NCI-H1930 (cell line): ENCODE data around the gene ZNF677.
"Not testable (repeated sequence)": the region's sequence is repeated elsewhere in the genome, so short reads cannot be mapped to it uniquely, and the experiment has no call there.

Experiments used
- DNase-seq, 2 experiments: peaks; one replicate each; lab custom pipeline; 2025; lab: John Stamatoyannopoulos, UW

The ZNF677 gene

GRCh38 chr19:53254411-53255341 lies at the start of gene ZNF677:
TSS of gene ZNF677 (minus strand) at chr19:53254873. CDS start at chr19:53251550, 3,323 bp downstream.
- DNase-seq: no peak

GRCh38 chr19:53301341-53301740 lies 46.7 kb upstream of the ZNF677 start:
- DNase-seq: not testable (repeated sequence)

- DNase-seq: no peak
Measured at GRCh38 chr19:53294786-53295441, 40.2 kb upstream of the ZNF677 start.

- DNase-seq: no peak
Measured at GRCh38 chr19:53290758-53291549, 36.3 kb upstream of the ZNF677 start.

- DNase-seq: no peak
Measured at GRCh38 chr19:53285087-53285486, 30.4 kb upstream of the ZNF677 start.

GRCh38 chr19:53281947-53282346 lies 27.3 kb upstream of the ZNF677 start:
- not testable (repeated sequence) for DNase-seq

GRCh38 chr19:53275480-53275879 lies 20.8 kb upstream of the ZNF677 start:
- no peak for DNase-seq

- no peak for DNase-seq
Measured at GRCh38 chr19:53272044-53272443, 17.4 kb upstream of the ZNF677 start.

GRCh38 chr19:53269861-53270260 lies 15.2 kb upstream of the ZNF677 start:
- not testable (repeated sequence) for DNase-seq

- DNase-seq: not testable (repeated sequence)
Measured at GRCh38 chr19:53267623-53268022, 12.9 kb upstream of the ZNF677 start, which contains the start of gene VN1R4. TSS of gene VN1R4 (minus strand) at chr19:53267723. CDS start at chr19:53267665, 58 bp downstream.

GRCh38 chr19:53257715-53258342 lies 3.2 kb upstream of the ZNF677 start, which contains the start of gene VN1R2:
TSS of gene VN1R2 (plus strand) at chr19:53258292. CDS start at chr19:53258376, 84 bp downstream.
- peak; percentile 11 to 25 for DNase-seq

- DNase-seq: no peak
Measured at GRCh38 chr19:53246498-53246897, 8.2 kb downstream of the ZNF677 start.

- no peak for DNase-seq
Measured at GRCh38 chr19:53237114-53237777, 17.4 kb downstream of the ZNF677 start.

- no peak for DNase-seq
Measured at GRCh38 chr19:53224606-53225005, 30.1 kb downstream of the ZNF677 start.

- not testable (repeated sequence) for DNase-seq
Measured at GRCh38 chr19:53222716-53223115, 32.0 kb downstream of the ZNF677 start.

GRCh38 chr19:53212703-53213320 lies 41.9 kb downstream of the ZNF677 start:
- DNase-seq: no peak

GRCh38 chr19:53211554-53211953 lies 43.1 kb downstream of the ZNF677 start:
- DNase-seq: not testable (repeated sequence)

- DNase-seq: peak; percentile 91 to 94
Measured at GRCh38 chr19:53196777-53197396, 57.8 kb downstream of the ZNF677 start.

- peak; percentile 74 to 81 for DNase-seq
Measured at GRCh38 chr19:53195265-53195903, 59.3 kb downstream of the ZNF677 start.
